Measurements from ENCODE around the gene TRAK2. TPM values are rescaled to one million over a fixed set of nuclear protein-coding genes. Genes with fewer than 3 reads are reported as not detected.

TRAK2 gene
- total and polyA plus RNA-seq, 2 experiments from 2014 or later: 6.7 to 17.0 TPM

GRCh38 chr2:201345625-201346213 lies 105.5 kb downstream of the TRAK2 start:
- H3K9me3 Mint-ChIP-seq: no peaks in the 10 kb centered on the region
- H3K27ac Mint-ChIP-seq: no peak overlapping the region
- H3K36me3 Mint-ChIP-seq (ENCODE audit: low read depth): no peaks in the 10 kb centered on the region

More at GRCh38 chr2:201345625-201346213, 105.5 kb downstream of the TRAK2 start:
- no peak overlapping the region for H2AFZ ChIP-seq
- no peak overlapping the region for H3K4me2 ChIP-seq
- no peaks in the 10 kb centered on the region for H3K36me3 ChIP-seq (ENCODE audit: insufficient read depth)
- no peaks in the 10 kb centered on the region for H3K9me2 ChIP-seq (ENCODE audit: insufficient read depth)
- Mint-ChIP-seq H3K4me1 (peaks cover 7% of the 10 kb centered on the region), H3K4me3 (no peak overlapping the region), H3K27me3 (ENCODE audit: insufficient read depth, low read depth, poor library complexity) (peaks cover 2% of the 10 kb centered on the region)
- no peak overlapping the region for H3K4me3 ChIP-seq
- H3K79me2 ChIP-seq (replicated peaks; ENCODE audit: insufficient read depth): no peaks in the 10 kb centered on the region
- H3F3A ChIP-seq (replicated peaks; ENCODE audit: low read depth): no peaks in the 10 kb centered on the region
- no peaks in the 10 kb centered on the region for H3K27me3 ChIP-seq (ENCODE audit: insufficient read depth)
- no peak for DNase-seq (ENCODE audit: low spot score)
- TF ChIP-seq POLR2AphosphoS5 (IDR thresholded peaks at IDR 0.05; ENCODE audit: low read depth): no peak
- TF ChIP-seq, protein P1, sequence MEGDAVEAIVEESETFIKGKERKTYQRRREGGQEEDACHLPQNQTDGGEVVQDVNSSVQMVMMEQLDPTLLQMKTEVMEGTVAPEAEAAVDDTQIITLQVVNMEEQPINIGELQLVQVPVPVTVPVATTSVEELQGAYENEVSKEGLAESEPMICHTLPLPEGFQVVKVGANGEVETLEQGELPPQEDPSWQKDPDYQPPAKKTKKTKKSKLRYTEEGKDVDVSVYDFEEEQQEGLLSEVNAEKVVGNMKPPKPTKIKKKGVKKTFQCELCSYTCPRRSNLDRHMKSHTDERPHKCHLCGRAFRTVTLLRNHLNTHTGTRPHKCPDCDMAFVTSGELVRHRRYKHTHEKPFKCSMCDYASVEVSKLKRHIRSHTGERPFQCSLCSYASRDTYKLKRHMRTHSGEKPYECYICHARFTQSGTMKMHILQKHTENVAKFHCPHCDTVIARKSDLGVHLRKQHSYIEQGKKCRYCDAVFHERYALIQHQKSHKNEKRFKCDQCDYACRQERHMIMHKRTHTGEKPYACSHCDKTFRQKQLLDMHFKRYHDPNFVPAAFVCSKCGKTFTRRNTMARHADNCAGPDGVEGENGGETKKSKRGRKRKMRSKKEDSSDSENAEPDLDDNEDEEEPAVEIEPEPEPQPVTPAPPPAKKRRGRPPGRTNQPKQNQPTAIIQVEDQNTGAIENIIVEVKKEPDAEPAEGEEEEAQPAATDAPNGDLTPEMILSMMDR (conservative IDR thresholded peaks at IDR 0.05; ENCODE audit: low read depth in 2 of 2): no peak
- TF ChIP-seq EZH2phosphoT487 (IDR thresholded peaks at IDR 0.05; ENCODE audit: unreplicated experiment): no peak
- no peak for TF ChIP-seq CREB1 (CRISPR knock-in tag; IDR thresholded peaks at IDR 0.05; ENCODE audit: low read depth)
- TF ChIP-seq, protein P2, sequence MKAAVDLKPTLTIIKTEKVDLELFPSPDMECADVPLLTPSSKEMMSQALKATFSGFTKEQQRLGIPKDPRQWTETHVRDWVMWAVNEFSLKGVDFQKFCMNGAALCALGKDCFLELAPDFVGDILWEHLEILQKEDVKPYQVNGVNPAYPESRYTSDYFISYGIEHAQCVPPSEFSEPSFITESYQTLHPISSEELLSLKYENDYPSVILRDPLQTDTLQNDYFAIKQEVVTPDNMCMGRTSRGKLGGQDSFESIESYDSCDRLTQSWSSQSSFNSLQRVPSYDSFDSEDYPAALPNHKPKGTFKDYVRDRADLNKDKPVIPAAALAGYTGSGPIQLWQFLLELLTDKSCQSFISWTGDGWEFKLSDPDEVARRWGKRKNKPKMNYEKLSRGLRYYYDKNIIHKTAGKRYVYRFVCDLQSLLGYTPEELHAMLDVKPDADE (IDR thresholded peaks at IDR 0.05): no peak
- TF ChIP-seq EZH2 (IDR thresholded peaks at IDR 0.05; ENCODE audit: low read depth, unreplicated experiment): no peak
- TF ChIP-seq STAT1 (IDR thresholded peaks at IDR 0.05; ENCODE audit: unreplicated experiment): no peak
- TF ChIP-seq, protein P3, sequence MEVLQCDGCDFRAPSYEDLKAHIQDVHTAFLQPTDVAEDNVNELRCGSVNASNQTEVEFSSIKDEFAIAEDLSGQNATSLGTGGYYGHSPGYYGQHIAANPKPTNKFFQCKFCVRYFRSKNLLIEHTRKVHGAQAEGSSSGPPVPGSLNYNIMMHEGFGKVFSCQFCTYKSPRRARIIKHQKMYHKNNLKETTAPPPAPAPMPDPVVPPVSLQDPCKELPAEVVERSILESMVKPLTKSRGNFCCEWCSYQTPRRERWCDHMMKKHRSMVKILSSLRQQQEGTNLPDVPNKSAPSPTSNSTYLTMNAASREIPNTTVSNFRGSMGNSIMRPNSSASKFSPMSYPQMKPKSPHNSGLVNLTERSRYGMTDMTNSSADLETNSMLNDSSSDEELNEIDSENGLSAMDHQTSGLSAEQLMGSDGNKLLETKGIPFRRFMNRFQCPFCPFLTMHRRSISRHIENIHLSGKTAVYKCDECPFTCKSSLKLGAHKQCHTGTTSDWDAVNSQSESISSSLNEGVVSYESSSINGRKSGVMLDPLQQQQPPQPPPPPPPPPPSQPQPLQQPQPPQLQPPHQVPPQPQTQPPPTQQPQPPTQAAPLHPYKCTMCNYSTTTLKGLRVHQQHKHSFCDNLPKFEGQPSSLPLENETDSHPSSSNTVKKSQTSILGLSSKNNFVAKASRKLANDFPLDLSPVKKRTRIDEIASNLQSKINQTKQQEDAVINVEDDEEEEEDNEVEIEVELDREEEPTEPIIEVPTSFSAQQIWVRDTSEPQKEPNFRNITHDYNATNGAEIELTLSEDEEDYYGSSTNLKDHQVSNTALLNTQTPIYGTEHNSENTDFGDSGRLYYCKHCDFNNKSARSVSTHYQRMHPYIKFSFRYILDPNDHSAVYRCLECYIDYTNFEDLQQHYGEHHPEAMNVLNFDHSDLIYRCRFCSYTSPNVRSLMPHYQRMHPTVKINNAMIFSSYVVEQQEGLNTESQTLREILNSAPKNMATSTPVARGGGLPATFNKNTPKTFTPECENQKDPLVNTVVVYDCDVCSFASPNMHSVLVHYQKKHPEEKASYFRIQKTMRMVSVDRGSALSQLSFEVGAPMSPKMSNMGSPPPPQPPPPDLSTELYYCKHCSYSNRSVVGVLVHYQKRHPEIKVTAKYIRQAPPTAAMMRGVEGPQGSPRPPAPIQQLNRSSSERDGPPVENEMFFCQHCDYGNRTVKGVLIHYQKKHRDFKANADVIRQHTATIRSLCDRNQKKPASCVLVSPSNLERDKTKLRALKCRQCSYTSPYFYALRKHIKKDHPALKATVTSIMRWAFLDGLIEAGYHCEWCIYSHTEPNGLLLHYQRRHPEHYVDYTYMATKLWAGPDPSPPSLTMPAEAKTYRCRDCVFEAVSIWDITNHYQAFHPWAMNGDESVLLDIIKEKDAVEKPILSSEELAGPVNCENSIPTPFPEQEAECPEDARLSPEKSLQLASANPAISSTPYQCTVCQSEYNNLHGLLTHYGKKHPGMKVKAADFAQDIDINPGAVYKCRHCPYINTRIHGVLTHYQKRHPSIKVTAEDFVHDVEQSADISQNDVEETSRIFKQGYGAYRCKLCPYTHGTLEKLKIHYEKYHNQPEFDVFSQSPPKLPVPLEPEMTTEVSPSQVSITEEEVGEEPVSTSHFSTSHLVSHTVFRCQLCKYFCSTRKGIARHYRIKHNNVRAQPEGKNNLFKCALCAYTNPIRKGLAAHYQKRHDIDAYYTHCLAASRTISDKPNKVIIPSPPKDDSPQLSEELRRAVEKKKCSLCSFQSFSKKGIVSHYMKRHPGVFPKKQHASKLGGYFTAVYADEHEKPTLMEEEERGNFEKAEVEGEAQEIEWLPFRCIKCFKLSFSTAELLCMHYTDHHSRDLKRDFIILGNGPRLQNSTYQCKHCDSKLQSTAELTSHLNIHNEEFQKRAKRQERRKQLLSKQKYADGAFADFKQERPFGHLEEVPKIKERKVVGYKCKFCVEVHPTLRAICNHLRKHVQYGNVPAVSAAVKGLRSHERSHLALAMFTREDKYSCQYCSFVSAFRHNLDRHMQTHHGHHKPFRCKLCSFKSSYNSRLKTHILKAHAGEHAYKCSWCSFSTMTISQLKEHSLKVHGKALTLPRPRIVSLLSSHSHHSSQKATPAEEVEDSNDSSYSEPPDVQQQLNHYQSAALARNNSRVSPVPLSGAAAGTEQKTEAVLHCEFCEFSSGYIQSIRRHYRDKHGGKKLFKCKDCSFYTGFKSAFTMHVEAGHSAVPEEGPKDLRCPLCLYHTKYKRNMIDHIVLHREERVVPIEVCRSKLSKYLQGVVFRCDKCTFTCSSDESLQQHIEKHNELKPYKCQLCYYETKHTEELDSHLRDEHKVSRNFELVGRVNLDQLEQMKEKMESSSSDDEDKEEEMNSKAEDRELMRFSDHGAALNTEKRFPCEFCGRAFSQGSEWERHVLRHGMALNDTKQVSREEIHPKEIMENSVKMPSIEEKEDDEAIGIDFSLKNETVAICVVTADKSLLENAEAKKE (CRISPR knock-in tag; IDR thresholded peaks at IDR 0.05): no peak
- no peak for TF ChIP-seq REST (IDR thresholded peaks at IDR 0.05; ENCODE audit: unreplicated experiment)
- TF ChIP-seq ZNF114 (CRISPR knock-in tag; IDR thresholded peaks at IDR 0.05): no peak
- no peak for TF ChIP-seq ZNF331 (CRISPR knock-in tag; IDR thresholded peaks at IDR 0.05; ENCODE audit: low read depth)
- no peak for TF ChIP-seq NANOG (IDR thresholded peaks at IDR 0.05; ENCODE audit: borderline replicate concordance)
- no peak for TF ChIP-seq JUNB (IDR thresholded peaks at IDR 0.05; ENCODE audit: unreplicated experiment)
- ATAC-seq: no peak
- H4K20me1 ChIP-seq (replicated peaks; ENCODE audit: insufficient read depth): no peaks in the 10 kb centered on the region
- H3K4me1 ChIP-seq (ENCODE audit: insufficient read depth): no peaks in the 10 kb centered on the region
- H3K27ac ChIP-seq (ENCODE audit: low read depth): no peak overlapping the region

Data from GM23338 (cell line).